CD4-positive, alpha-beta T cell treated with Interleukin-1 beta for 1 hour (primary cell): ENCODE results near the gene CAMTA1.

Source experiments
- DNase-seq, 2 donors: peaks; one replicate each; pipeline ENCODE4 v3.0.0-alpha.2; 2020 to 2022

The CAMTA1 gene

GRCh38 chr1:7636795-7637526, 851.7 kb downstream of the CAMTA1 start:
- no peak for DNase-seq

GRCh38 chr1:7638078-7638477, 852.8 kb downstream of the CAMTA1 start:
- no peak for DNase-seq

- DNase-seq: no peak
These were observed 854.3 kb downstream of the CAMTA1 start for GRCh38 chr1:7639435-7640131.

- DNase-seq: no peak
These were observed 855.1 kb downstream of the CAMTA1 start for GRCh38 chr1:7640350-7640749.

GRCh38 chr1:7640920-7641585, 855.8 kb downstream of the CAMTA1 start:
- no peak for DNase-seq

GRCh38 chr1:7641587-7642417, 856.5 kb downstream of the CAMTA1 start:
- no peak for DNase-seq

- no peak for DNase-seq
These were observed 857.1 kb downstream of the CAMTA1 start for GRCh38 chr1:7642418-7642704.

- no peak for DNase-seq
These were observed 857.7 kb downstream of the CAMTA1 start for GRCh38 chr1:7642781-7643529.

- DNase-seq: no peak
These were observed 858.3 kb downstream of the CAMTA1 start for GRCh38 chr1:7643530-7643929.

- DNase-seq: no peak
These were observed 858.8 kb downstream of the CAMTA1 start for GRCh38 chr1:7644086-7644485.

- no peak for DNase-seq
These were observed 859.9 kb downstream of the CAMTA1 start for GRCh38 chr1:7644961-7645750.

- no peak for DNase-seq
These were observed 860.4 kb downstream of the CAMTA1 start for GRCh38 chr1:7645751-7646048.

GRCh38 chr1:7646164-7646563, 860.9 kb downstream of the CAMTA1 start:
- no peak for DNase-seq

GRCh38 chr1:7646981-7647901, 862.0 kb downstream of the CAMTA1 start:
- peak; percentile 47 to 55 for DNase-seq

GRCh38 chr1:7648761-7649384, 863.6 kb downstream of the CAMTA1 start:
- DNase-seq: no peak

- DNase-seq: no peak
These were observed 865.5 kb downstream of the CAMTA1 start for GRCh38 chr1:7650801-7651200.

- no peak for DNase-seq
These were observed 865.9 kb downstream of the CAMTA1 start for GRCh38 chr1:7651203-7651602.

GRCh38 chr1:7652061-7652460, 866.8 kb downstream of the CAMTA1 start:
- no peak for DNase-seq

- DNase-seq: no peak
These were observed 867.4 kb downstream of the CAMTA1 start for GRCh38 chr1:7652515-7653098.

GRCh38 chr1:7654725-7655124, 869.5 kb downstream of the CAMTA1 start:
- DNase-seq: no peak
